HG02943 (cell line): ENCODE measurements around the gene PTCH2.

ENCODE experiments used
- ATAC-seq: cut with Tn5 transposase; IDR thresholded peaks from one replicate; pipeline ENCODE4 v1.9.1; 2021; ENCODE audit warnings: mild to moderate bottlenecking, low read depth, moderate library complexity; ENCODE audit not compliant: unreplicated experiment

The PTCH2 gene

DNA sequence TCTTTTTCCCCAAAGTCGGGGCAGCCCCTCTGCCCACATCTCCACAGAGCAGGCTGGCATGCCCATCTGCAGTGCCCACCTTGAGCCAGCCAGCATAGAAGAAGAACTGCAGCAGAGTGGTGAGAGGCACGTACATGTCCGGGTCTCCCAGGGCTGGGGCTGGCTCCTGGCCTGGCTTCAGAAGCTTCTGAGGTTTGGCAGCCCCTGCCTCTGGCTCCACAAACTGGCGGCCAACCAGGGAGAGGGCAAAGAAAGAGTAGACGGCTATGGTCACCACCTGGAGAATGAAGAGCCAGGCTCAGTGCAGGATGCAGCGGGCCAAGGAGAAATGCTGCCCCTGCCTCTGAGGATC lies 58.0 kb downstream of the PTCH2 start:
- no peak for ATAC-seq

DNA sequence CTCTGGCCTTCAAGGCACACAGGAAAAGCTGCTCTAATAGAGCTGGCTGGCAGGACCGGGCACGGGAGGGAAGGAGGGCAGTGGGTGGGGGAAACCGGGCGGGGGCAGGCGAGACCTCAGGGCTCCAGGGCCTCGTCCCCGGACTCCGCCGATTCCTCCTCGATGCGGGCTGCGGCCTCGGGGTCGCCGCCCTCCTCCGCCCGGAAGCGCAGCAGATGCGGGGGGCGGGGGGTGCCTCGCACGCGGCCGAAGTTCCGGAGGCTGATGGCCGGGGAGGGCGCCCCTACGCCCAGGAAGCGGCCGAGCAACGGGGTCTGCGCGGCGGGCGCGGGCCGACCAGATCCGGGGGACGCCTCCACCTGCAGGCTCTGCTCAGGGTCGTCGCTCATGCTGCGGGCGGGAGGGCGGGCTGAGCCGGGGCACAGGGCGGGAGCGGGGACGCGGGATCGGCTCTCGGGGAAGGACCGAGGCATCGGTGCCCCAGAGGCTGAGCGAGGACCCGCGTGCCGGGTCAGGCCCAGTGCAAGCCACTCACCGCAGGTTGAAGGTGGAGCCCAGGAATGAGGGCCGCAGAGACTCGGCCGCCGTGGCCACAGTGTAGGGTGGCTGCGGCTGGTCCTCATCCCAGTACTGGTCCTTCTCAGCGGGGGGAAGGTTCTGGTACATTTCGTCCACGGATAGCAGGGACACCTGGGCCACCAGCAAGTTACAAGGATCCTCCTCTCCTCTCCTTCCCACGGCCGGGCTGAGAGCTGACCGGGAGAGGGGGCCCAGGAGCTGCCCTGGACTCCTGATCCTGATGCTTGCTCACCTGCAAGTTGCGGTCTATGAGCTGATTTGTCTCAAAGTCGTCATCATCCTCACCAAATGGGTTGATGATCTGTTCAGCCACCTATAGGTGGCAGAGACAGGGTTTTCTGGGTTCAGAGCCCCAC lies 58.7 kb downstream of the PTCH2 start:
- ATAC-seq, result no peak

- ATAC-seq, result no peak
These were observed 59.4 kb downstream of the PTCH2 start for GRCh38 chr1:44783697-44784093.

DNA sequence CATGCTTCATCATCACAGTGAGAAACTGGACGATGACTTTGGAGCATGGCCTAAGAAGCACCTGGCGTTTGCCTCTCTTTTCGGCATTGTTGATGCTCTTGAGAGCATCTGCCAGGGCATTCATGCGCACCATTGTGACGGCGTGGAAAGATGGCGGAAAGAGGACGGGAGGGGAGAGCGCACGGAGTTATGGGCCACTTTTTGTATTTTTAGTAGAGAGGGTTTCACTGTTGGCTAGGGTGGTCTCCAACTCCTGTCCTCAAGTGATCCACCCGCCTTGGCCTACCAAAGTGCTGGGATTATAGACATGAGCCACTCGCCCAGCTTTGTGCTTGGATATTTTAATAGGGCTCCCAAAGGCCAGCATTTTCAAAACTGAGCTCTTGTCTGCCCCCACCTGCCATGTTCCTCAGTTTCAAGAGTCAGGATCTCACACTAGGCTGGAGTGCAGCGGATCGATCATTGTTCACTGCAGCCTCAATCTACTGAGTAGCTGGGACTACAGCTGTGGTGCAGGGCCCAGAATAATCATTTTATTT lies 62.4 kb downstream of the PTCH2 start:
- ATAC-seq, result no peak

- ATAC-seq, result no peak
These were observed 64.1 kb downstream of the PTCH2 start for GRCh38 chr1:44778705-44779576.

DNA sequence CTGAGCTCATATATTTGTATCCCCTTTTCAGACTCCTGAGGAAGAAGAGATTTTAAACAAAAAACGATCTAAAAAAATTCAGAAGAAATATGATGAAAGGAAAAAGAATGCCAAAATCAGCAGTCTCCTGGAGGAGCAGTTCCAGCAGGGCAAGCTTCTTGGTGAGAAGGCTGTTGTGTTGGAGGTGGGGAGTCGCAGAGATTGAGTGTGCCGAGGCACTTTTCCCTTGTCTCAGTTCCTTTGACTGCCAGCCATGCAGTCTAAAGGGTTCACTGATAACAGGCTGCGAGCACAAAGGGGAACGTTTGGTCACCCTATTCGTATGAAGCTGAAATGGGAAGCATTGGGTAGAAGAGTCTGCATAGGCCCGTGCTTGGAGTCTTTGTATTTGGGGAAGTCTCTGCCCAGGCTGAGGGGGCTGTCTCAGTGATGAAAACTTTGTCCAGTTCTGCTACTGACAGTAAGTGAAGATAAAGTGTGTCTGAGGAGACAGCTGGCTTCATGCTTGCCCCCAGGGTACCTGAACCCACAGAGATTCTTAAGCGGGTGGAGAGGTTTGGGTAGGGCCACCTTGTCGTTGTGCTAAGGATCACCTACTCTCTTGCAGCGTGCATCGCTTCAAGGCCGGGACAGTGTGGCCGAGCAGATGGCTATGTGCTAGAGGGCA lies 65.0 kb downstream of the PTCH2 start:
- ATAC-seq, result no peak

GRCh38 chr1:44777547-44777946 lies 65.5 kb downstream of the PTCH2 start:
- no peak for ATAC-seq

GRCh38 chr1:44776730-44777068 lies 66.4 kb downstream of the PTCH2 start:
- no peak for ATAC-seq

- peak; percentile 19 for ATAC-seq
These were observed 66.9 kb downstream of the PTCH2 start for GRCh38 chr1:44775930-44776729.

GRCh38 chr1:44775078-44775929 lies 67.7 kb downstream of the PTCH2 start, which contains the start of gene RPS8:
TSS of gene RPS8 (plus strand) at chr1:44775540. CDS start at chr1:44775597, 57 bp downstream.
- ATAC-seq, result peak; percentile 64
